DOHH2 (cell line): Measurements from ENCODE around the gene PRSS56.

Experiments
- H3F3A ChIP-seq: fragments of 200-600 bp; sonication (generic), shearing (Covaris generic); 2 replicates; pipeline ENCODE4 v1.6.0; 2016; ENCODE audit warnings: antibody characterized with exemption, mild to moderate bottlenecking; ENCODE audit not compliant: control insufficient read depth, insufficient read depth
- H3K27ac ChIP-seq: fragments of 200-600 bp; sonication (generic); 2 replicates; pipeline ENCODE4 v1.5.1; 2014; ENCODE audit warnings: low read depth, mild to moderate bottlenecking, low read length, moderate library complexity
- H3K27me3 ChIP-seq: fragments of 200-600 bp; sonication (generic); 2 replicates; pipeline ENCODE4 v1.6.1; 2014; ENCODE audit warnings: mild to moderate bottlenecking, low read length, mixed read lengths; ENCODE audit not compliant: control insufficient read depth
- H3K36me3 ChIP-seq: fragments of 200-600 bp; sonication (generic); 2 replicates; pipeline ENCODE4 v1.6.1; 2014; ENCODE audit warnings: mild to moderate bottlenecking, low read length, moderate library complexity, mixed read lengths; ENCODE audit not compliant: control insufficient read depth
- H3K4me1 ChIP-seq: fragments of 200-600 bp; sonication (generic); 2 replicates; pipeline ENCODE4 v1.6.1; 2014; ENCODE audit warnings: mild to moderate bottlenecking, low read length, mixed read lengths; ENCODE audit not compliant: control insufficient read depth
- H3K4me2 ChIP-seq: fragments of 200-600 bp; sonication (generic); 2 replicates; pipeline ENCODE4 v1.6.0; 2014; ENCODE audit warnings: mild to moderate bottlenecking, low read length, moderate library complexity
- H3K4me3 ChIP-seq: fragments of 200-600 bp; sonication (generic); 2 replicates; pipeline ENCODE4 v1.5.1; 2014; ENCODE audit warnings: mild to moderate bottlenecking, low read length, mixed read lengths
- H3K79me2 ChIP-seq: fragments of 200-600 bp; sonication (generic); 2 replicates; pipeline ENCODE4 v1.6.1; 2014; ENCODE audit warnings: mild to moderate bottlenecking, low read length, mixed read lengths; ENCODE audit not compliant: control insufficient read depth
- H3K9me2 ChIP-seq: fragments of 200-600 bp; sonication (generic); replicated peaks from 2 replicates; pipeline ENCODE4 v1.6.1; 2014; ENCODE audit warnings: mild to moderate bottlenecking, low read length, mixed read lengths; ENCODE audit not compliant: control insufficient read depth
- H3K9me3 ChIP-seq: fragments of 200-600 bp; sonication (generic); 2 replicates; pipeline ENCODE4 v1.6.1; 2014; ENCODE audit warnings: antibody characterized with exemption, low read length, mixed read lengths; ENCODE audit not compliant: control insufficient read depth, insufficient read depth
- H4K20me1 ChIP-seq: fragments of 200-600 bp; sonication (generic); 2 replicates; pipeline ENCODE4 v1.6.0; 2014; ENCODE audit warnings: low read depth, mild to moderate bottlenecking, antibody characterized with exemption, low read length, moderate library complexity; ENCODE audit not compliant: control insufficient read depth, insufficient read depth
- CTCF ChIP-seq: fragments of 200-600 bp; sonication (generic); IDR thresholded peaks from one replicate; pipeline ENCODE4 v1.5.1; 2014; ENCODE audit warnings: antibody characterized with exemption, mild to moderate bottlenecking, low read depth, low read length; ENCODE audit not compliant: poor library complexity, severe bottlenecking
- EZH2phosphoT487 ChIP-seq: fragments of 200-600 bp; sonication (generic); IDR thresholded peaks from 2 replicates; pipeline ENCODE4 v1.6.1; 2017; ENCODE audit warnings: borderline replicate concordance, mild to moderate bottlenecking, antibody characterized with exemption, low read length, moderate library complexity, mixed read lengths

PRSS56 gene

GRCh38 chr2:232523402-232523681, 3.2 kb downstream of the PRSS56 start:
- no peak; the same call in 1 of the 2 replicates for TF ChIP-seq EZH2phosphoT487
- TF ChIP-seq CTCF, result no peak
- Histone ChIP-seq H4K20me1 (no peaks in the 10 kb centered on the region), H3K4me1 (peaks cover 23% of the 10 kb centered on the region), H3K27ac (no peak overlapping the region), H3K9me2 (no peaks in the 10 kb centered on the region), H3K36me3 (no peaks in the 10 kb centered on the region), H3K4me3 (peak overlapping the region; percentile 58; the same call in 1 of the 2 replicates), H3K9me3 (no peaks in the 10 kb centered on the region), H3K27me3 (peaks cover 24% of the 10 kb centered on the region), H3F3A (no peaks in the 10 kb centered on the region), H3K79me2 (no peaks in the 10 kb centered on the region), H3K4me2 (peak overlapping the region; percentile 62)

GRCh38 chr2:232523682-232524597, 3.8 kb downstream of the PRSS56 start:
- peaks cover 29% of the 10 kb centered on the region for H3K4me1 ChIP-seq
- peak overlapping the region; percentile 58 for H3K4me3 ChIP-seq
- no peaks in the 10 kb centered on the region for H3K79me2 ChIP-seq
- H3K27ac ChIP-seq, result no peak overlapping the region
- no peaks in the 10 kb centered on the region for H3K9me3 ChIP-seq
- TF ChIP-seq CTCF (peak; percentile 73), EZH2phosphoT487 (0 out of 2 replicates have a peak, but pooled peaks have one; percentile 37)
- H3K4me2 ChIP-seq, result peak overlapping the region; percentile 62
- peaks cover 24% of the 10 kb centered on the region for H3K27me3 ChIP-seq
- H3K9me2 ChIP-seq, result no peaks in the 10 kb centered on the region
- no peaks in the 10 kb centered on the region for H3F3A ChIP-seq
- no peaks in the 10 kb centered on the region for H3K36me3 ChIP-seq
- H4K20me1 ChIP-seq, result no peaks in the 10 kb centered on the region

- 0 out of 2 replicates have a peak, but pooled peaks cover 2% of the 10 kb centered on the region for H3F3A ChIP-seq
- H3K9me2 ChIP-seq, result no peaks in the 10 kb centered on the region
- TF ChIP-seq CTCF, result no peak
- no peak for TF ChIP-seq EZH2phosphoT487
- peaks cover 24% of the 10 kb centered on the region for H3K27me3 ChIP-seq
- no peaks in the 10 kb centered on the region for H4K20me1 ChIP-seq
- peak overlapping the region; percentile 62 for H3K4me2 ChIP-seq
- H3K79me2 ChIP-seq, result no peaks in the 10 kb centered on the region
- no peaks in the 10 kb centered on the region for H3K36me3 ChIP-seq
- H3K4me3 ChIP-seq, result no peak overlapping the region
- no peak overlapping the region for H3K27ac ChIP-seq
- peaks cover 37% of the 10 kb centered on the region for H3K4me1 ChIP-seq
- no peaks in the 10 kb centered on the region for H3K9me3 ChIP-seq
These were observed 4.6 kb downstream of the PRSS56 start for GRCh38 chr2:232524771-232525170.
